Type B pancreatic cell (in vitro differentiated cells): ENCODE data around the gene SDK1. TPM values are rescaled to one million over a fixed set of nuclear protein-coding genes. Genes with fewer than 3 reads are reported as not detected.
A peak's percentile ranks its signal among the peaks of the same experiment; 100 is the strongest.

Experiments used
- DNase-seq: peaks from one replicate; pipeline ENCODE4 v3.0.0; 2021; ENCODE audit warnings: mixed read lengths; ENCODE audit not compliant: unreplicated experiment; ENCODE audit errors: extremely low spot score
- H3K27ac Mint-ChIP-seq: 2 replicates; pipeline ENCODE4 v1.8.0; 2021; ENCODE audit warnings: mild to moderate bottlenecking, mixed read lengths
- H3K27me3 Mint-ChIP-seq: 2 replicates; pipeline ENCODE4 v1.8.0; 2021; ENCODE audit warnings: mixed read lengths
- H3K36me3 Mint-ChIP-seq: 2 replicates; pipeline ENCODE4 v1.8.0; 2021; ENCODE audit warnings: mixed read lengths
- H3K4me1 Mint-ChIP-seq: one replicate; pipeline ENCODE4 v1.8.0; 2021; ENCODE audit warnings: mixed read lengths; ENCODE audit not compliant: unreplicated experiment
- H3K4me3 Mint-ChIP-seq: 2 replicates; pipeline ENCODE4 v1.8.0; 2021; ENCODE audit warnings: mild to moderate bottlenecking, mixed read lengths
- H3K9me3 Mint-ChIP-seq: 2 replicates; pipeline ENCODE4 v1.8.0; 2021; ENCODE audit warnings: mixed read lengths
- CTCF ChIP-seq: fragments of 200-600 bp; sonication (generic); conservative IDR thresholded peaks from 2 replicates; pipeline ENCODE4 v1.5.0; 2021; ENCODE audit warnings: antibody characterized with exemption, mild to moderate bottlenecking
- total RNA-seq: library from RNA; stranded (reverse); gene quantifications from 2 replicates; pipeline ENCODE4 v1.2.1, GENCODE V29; 2021; ENCODE audit warnings: low replicate concordance

Gene SDK1
- total RNA-seq, 1 donor from 2014 or later = 26.1 TPM

DNA sequence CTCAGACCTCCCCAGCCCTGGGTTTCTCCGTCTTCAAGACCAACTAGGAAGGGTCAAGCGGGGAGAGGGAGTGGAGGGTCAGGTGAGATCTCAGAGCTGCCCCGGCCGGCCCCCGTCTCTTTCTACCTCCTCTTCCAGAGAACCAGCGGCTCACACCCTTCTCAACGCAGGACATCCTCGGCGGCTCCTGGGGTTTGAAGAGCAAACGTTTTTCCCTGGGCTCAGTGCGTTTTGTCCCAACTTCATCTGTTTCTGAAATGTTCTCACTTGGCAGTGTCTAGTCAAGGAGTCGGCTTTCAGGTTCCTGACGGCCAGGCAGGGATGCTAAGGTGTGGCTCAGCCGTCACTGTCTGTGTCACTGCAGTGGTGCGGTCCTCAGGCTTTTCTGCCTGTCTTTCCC lies 964.6 kb downstream of the SDK1 start:
- H3K27me3 Mint-ChIP-seq = peaks cover 3% of the 10 kb centered on the region
- peaks cover 4% of the 10 kb centered on the region for H3K36me3 Mint-ChIP-seq
- H3K9me3 Mint-ChIP-seq = no peaks in the 10 kb centered on the region
- no peak for TF ChIP-seq CTCF
- peak; percentile 45 for DNase-seq
- H3K27ac Mint-ChIP-seq = peak overlapping the region; percentile 46
- H3K4me1 Mint-ChIP-seq = no peaks in the 10 kb centered on the region
- H3K4me3 Mint-ChIP-seq = no peak overlapping the region

- H3K36me3 Mint-ChIP-seq = peaks cover 4% of the 10 kb centered on the region
- DNase-seq = peak; percentile 64
- no peak for TF ChIP-seq CTCF
- H3K27ac Mint-ChIP-seq = no peak overlapping the region
- peaks cover 3% of the 10 kb centered on the region for H3K27me3 Mint-ChIP-seq
- H3K4me1 Mint-ChIP-seq = no peaks in the 10 kb centered on the region
- H3K4me3 Mint-ChIP-seq = no peak overlapping the region
- H3K9me3 Mint-ChIP-seq = no peaks in the 10 kb centered on the region
Observed at GRCh38 chr7:4266270-4267040, 965.4 kb downstream of the SDK1 start.

DNA sequence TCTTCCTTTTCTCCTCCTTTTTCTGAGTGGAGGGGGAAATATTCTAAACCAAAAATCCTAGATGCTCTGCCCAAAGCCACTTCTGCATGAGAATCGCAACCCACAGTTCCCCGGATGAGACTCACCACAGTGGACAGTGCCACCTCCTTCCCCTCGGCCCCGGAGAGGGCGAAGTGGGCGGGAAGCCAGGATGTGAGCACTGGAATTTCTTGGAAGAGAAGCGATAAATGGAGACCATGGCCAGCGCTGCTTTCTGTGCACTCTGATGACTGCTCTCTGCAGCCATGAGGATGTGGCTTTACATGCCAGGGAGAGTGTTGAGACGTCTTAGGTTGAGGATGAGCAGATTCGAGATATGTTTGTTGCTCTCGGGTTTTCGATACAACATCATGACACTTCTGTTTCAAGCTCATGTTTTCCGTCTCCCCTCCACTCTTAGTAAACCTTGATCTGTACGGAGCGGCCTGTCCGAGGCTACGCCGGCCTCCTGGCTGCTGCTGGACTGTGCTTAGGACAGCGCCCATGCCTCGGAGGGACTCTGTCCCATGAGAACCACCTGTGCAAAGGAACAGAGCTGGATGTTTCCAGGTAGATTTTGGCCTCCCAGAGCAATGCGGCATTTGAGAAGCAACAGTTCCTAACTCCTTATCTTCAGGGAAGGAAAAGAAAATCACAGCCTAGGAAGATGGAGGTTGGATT lies 966.4 kb downstream of the SDK1 start:
- Mint-ChIP-seq H3K4me3 (no peak overlapping the region), H3K4me1 (no peaks in the 10 kb centered on the region), H3K27me3 (peaks cover 3% of the 10 kb centered on the region), H3K36me3 (peaks cover 4% of the 10 kb centered on the region), H3K27ac (no peak overlapping the region), H3K9me3 (no peaks in the 10 kb centered on the region)
- TF ChIP-seq CTCF = no peak
- peak; percentile 52 for DNase-seq

- Mint-ChIP-seq H3K27me3 (peaks cover 3% of the 10 kb centered on the region), H3K36me3 (peaks cover 4% of the 10 kb centered on the region), H3K4me3 (no peak overlapping the region), H3K9me3 (no peaks in the 10 kb centered on the region), H3K27ac (no peak overlapping the region), H3K4me1 (no peaks in the 10 kb centered on the region)
- TF ChIP-seq CTCF = no peak
- peak; percentile 62 for DNase-seq
Observed at GRCh38 chr7:4268040-4268965, 967.3 kb downstream of the SDK1 start.

DNA sequence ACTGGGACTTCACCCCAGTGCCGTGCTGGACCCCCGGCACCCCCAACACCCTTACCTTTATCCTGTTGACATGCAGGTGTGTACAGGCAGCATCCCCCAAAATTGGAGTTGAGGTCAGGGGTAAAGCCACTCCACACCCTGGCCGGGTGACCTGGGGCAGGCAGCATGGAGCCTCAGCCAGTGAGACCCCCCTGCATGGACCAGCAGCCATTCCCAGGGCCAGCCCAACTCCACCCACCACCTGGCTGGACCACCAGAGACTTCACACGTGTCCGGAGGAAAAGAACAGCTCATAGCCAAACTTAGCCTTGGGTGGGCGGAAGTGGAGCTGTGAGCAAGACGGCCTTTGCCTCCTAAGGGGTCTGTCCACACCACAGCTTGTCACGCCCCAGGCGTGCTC lies 968.0 kb downstream of the SDK1 start:
- Mint-ChIP-seq H3K9me3 (no peaks in the 10 kb centered on the region), H3K36me3 (peaks cover 4% of the 10 kb centered on the region), H3K27ac (no peak overlapping the region), H3K4me1 (no peaks in the 10 kb centered on the region), H3K4me3 (no peak overlapping the region), H3K27me3 (peaks cover 3% of the 10 kb centered on the region)
- no peak for TF ChIP-seq CTCF
- no peak for DNase-seq
